Measurements from ENCODE around the gene TUBA4A. TPM values are rescaled to one million over a fixed set of nuclear protein-coding genes. Genes with fewer than 3 reads are reported as not detected.

The TUBA4A gene
- total RNA-seq, 1 donor from 2014 or later = 0.63 TPM

GRCh38 chr2:219273937-219274336 lies 20.2 kb upstream of the TUBA4A start:
- Mint-ChIP-seq H3K36me3 (no peaks in the 10 kb centered on the region), H3K4me1 (peaks cover 37% of the 10 kb centered on the region), H3K27ac (peak overlapping the region; percentile 97), H3K9me3 (no peaks in the 10 kb centered on the region), H3K27me3 (ENCODE audit: low read depth) (peaks cover 5% of the 10 kb centered on the region), H3K4me3 (no peak overlapping the region)
- DNase-seq (ENCODE audit: low spot score in 2 of 2, unreplicated experiment in 2 of 2) = no peak
- TF ChIP-seq, protein P1, sequence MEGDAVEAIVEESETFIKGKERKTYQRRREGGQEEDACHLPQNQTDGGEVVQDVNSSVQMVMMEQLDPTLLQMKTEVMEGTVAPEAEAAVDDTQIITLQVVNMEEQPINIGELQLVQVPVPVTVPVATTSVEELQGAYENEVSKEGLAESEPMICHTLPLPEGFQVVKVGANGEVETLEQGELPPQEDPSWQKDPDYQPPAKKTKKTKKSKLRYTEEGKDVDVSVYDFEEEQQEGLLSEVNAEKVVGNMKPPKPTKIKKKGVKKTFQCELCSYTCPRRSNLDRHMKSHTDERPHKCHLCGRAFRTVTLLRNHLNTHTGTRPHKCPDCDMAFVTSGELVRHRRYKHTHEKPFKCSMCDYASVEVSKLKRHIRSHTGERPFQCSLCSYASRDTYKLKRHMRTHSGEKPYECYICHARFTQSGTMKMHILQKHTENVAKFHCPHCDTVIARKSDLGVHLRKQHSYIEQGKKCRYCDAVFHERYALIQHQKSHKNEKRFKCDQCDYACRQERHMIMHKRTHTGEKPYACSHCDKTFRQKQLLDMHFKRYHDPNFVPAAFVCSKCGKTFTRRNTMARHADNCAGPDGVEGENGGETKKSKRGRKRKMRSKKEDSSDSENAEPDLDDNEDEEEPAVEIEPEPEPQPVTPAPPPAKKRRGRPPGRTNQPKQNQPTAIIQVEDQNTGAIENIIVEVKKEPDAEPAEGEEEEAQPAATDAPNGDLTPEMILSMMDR (IDR thresholded peaks at IDR 0.05; ENCODE audit: unreplicated experiment) = no peak

- H3K9me3 Mint-ChIP-seq = no peaks in the 10 kb centered on the region
- H3K4me3 Mint-ChIP-seq = no peak overlapping the region
- H3K4me1 Mint-ChIP-seq = peaks cover 28% of the 10 kb centered on the region
- no peak overlapping the region for H3K27ac Mint-ChIP-seq
- TF ChIP-seq, protein P1 (IDR thresholded peaks at IDR 0.05; ENCODE audit: unreplicated experiment) = no peak
- H3K27me3 Mint-ChIP-seq (ENCODE audit: low read depth) = peaks cover 7% of the 10 kb centered on the region
- no peaks in the 10 kb centered on the region for H3K36me3 Mint-ChIP-seq
- no peak for DNase-seq (ENCODE audit: low spot score in 2 of 2, unreplicated experiment in 2 of 2)
Observed at GRCh38 chr2:219272995-219273394, 19.3 kb upstream of the TUBA4A start.

DNA sequence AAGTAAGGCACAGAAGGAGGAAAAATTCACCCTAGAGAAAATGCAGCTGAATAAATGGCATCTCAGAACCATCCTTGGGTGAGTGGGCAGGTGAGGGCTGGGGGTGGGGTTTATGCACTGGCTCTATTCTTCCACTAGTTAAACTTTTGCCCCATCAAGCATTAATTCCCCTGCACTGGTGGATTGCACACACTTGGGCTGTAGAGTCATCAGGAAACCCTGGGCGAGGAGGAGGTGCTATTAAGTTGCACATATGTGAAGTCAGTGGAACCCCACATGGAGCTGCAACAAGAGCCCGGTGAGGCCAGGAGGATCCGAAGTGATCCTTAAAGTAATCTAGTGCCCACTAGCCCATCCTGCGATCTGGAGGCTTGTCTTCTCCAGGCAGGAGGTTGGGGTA lies 18.6 kb upstream of the TUBA4A start:
- TF ChIP-seq, protein P1 (IDR thresholded peaks at IDR 0.05; ENCODE audit: unreplicated experiment) = no peak

GRCh38 chr2:219271021-219271420 lies 17.3 kb upstream of the TUBA4A start:
- Mint-ChIP-seq H3K27ac (no peak overlapping the region), H3K4me3 (no peak overlapping the region), H3K36me3 (no peaks in the 10 kb centered on the region), H3K4me1 (peaks cover 20% of the 10 kb centered on the region), H3K27me3 (ENCODE audit: low read depth) (peaks cover 9% of the 10 kb centered on the region), H3K9me3 (no peaks in the 10 kb centered on the region)
- no peak for DNase-seq (ENCODE audit: low spot score in 2 of 2, unreplicated experiment in 2 of 2)
- TF ChIP-seq, protein P1 (IDR thresholded peaks at IDR 0.05; ENCODE audit: unreplicated experiment) = no peak

More for the DNA sequence above, 18.6 kb upstream of the TUBA4A start:
- Mint-ChIP-seq H3K36me3 (no peaks in the 10 kb centered on the region), H3K27ac (no peak overlapping the region), H3K4me3 (no peak overlapping the region), H3K4me1 (peaks cover 21% of the 10 kb centered on the region), H3K9me3 (no peaks in the 10 kb centered on the region), H3K27me3 (ENCODE audit: low read depth) (peaks cover 7% of the 10 kb centered on the region)
- no peak for DNase-seq (ENCODE audit: low spot score in 2 of 2, unreplicated experiment in 2 of 2)

DNA sequence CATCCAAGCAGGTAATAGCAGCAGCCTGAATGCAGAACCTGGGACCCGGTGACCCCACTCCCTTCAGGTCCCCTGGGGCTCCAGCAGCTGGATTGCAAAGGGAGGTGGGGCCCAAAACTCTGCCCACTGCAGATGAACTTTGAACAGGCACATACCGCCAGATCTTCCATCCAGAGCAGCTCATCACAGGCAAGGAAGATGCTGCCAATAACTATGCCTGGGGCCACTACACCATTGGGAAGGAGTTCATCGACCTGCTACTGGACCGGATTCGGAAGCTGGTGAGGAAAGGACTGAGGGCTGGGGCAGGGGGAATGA lies 16.3 kb upstream of the TUBA4A start:
- Mint-ChIP-seq H3K27ac (no peak overlapping the region), H3K4me1 (peaks cover 20% of the 10 kb centered on the region), H3K36me3 (no peaks in the 10 kb centered on the region), H3K27me3 (ENCODE audit: low read depth) (peaks cover 9% of the 10 kb centered on the region), H3K4me3 (no peak overlapping the region), H3K9me3 (no peaks in the 10 kb centered on the region)
- DNase-seq (ENCODE audit: low spot score in 2 of 2, unreplicated experiment in 2 of 2) = no peak
- TF ChIP-seq, protein P1 (IDR thresholded peaks at IDR 0.05; ENCODE audit: unreplicated experiment) = no peak
